ENCODE results near the gene RER1. TPM values are rescaled to one million over a fixed set of nuclear protein-coding genes. Genes with fewer than 3 reads are reported as not detected.

The RER1 gene
- total RNA-seq, 1 donor from 2014 or later: 118 TPM

GRCh38 chr1:2433196-2433595 is 41.6 kb downstream of the RER1 start:
- Histone ChIP-seq H3K4me1 (no peaks in the 10 kb centered on the region), H3K4me3 (no peak overlapping the region), H3K9me3 (no peaks in the 10 kb centered on the region), H3K27me3 (peaks cover 11% of the 10 kb centered on the region), H3K27ac (no peak overlapping the region), H3K36me3 (no peaks in the 10 kb centered on the region)
- DNase-seq (no peak), ATAC-seq (no peak)
- no peak for TF ChIP-seq CTCF (IDR thresholded peaks at IDR 0.05)
- intact Hi-C loops (cut with DNase I): no loop called here

- DNase-seq: no peak
- ATAC-seq: no peak
- no peak for TF ChIP-seq CTCF (IDR thresholded peaks at IDR 0.05)
- Histone ChIP-seq H3K4me1 (no peaks in the 10 kb centered on the region), H3K4me3 (no peak overlapping the region), H3K9me3 (no peaks in the 10 kb centered on the region), H3K36me3 (no peaks in the 10 kb centered on the region), H3K27ac (no peak overlapping the region), H3K27me3 (peaks cover 8% of the 10 kb centered on the region)
- intact Hi-C loops (cut with DNase I): no loop called here
These were observed 42.5 kb downstream of the RER1 start for GRCh38 chr1:2433936-2434655.

- H3K9me3 ChIP-seq: no peaks in the 10 kb centered on the region
- no peaks in the 10 kb centered on the region for H3K36me3 ChIP-seq
- intact Hi-C loops (cut with DNase I): no loop called here
- DNase-seq: no peak
- H3K27me3 ChIP-seq: peaks cover 6% of the 10 kb centered on the region
- H3K4me1 ChIP-seq: no peaks in the 10 kb centered on the region
- H3K27ac ChIP-seq: no peak overlapping the region
- H3K4me3 ChIP-seq: no peak overlapping the region
- no peak for TF ChIP-seq CTCF (IDR thresholded peaks at IDR 0.05)
- no peak for ATAC-seq
These were observed 43.5 kb downstream of the RER1 start for GRCh38 chr1:2435091-2435490.

- Histone ChIP-seq H3K27me3 (peaks cover 6% of the 10 kb centered on the region), H3K4me1 (no peaks in the 10 kb centered on the region), H3K27ac (no peak overlapping the region), H3K4me3 (no peak overlapping the region), H3K36me3 (no peaks in the 10 kb centered on the region), H3K9me3 (no peaks in the 10 kb centered on the region)
- intact Hi-C loops (cut with DNase I): no loop called here
- no peak for ATAC-seq
- no peak for TF ChIP-seq CTCF (IDR thresholded peaks at IDR 0.05)
- no peak for DNase-seq
These were observed 44.2 kb downstream of the RER1 start for GRCh38 chr1:2435746-2436355.

GRCh38 chr1:2436876-2437275 is 45.2 kb downstream of the RER1 start:
- Histone ChIP-seq H3K36me3 (no peaks in the 10 kb centered on the region), H3K9me3 (no peaks in the 10 kb centered on the region), H3K4me1 (no peaks in the 10 kb centered on the region), H3K27me3 (peaks cover 10% of the 10 kb centered on the region), H3K4me3 (no peak overlapping the region), H3K27ac (no peak overlapping the region)
- TF ChIP-seq CTCF (IDR thresholded peaks at IDR 0.05): no peak
- intact Hi-C loops (cut with DNase I): no loop called here
- DNase-seq (no peak), ATAC-seq (no peak)

Measured in upper lobe of right lung (tissue), 1 donor.